ENCODE results near the gene SYCE1.

Gene SYCE1

DNA sequence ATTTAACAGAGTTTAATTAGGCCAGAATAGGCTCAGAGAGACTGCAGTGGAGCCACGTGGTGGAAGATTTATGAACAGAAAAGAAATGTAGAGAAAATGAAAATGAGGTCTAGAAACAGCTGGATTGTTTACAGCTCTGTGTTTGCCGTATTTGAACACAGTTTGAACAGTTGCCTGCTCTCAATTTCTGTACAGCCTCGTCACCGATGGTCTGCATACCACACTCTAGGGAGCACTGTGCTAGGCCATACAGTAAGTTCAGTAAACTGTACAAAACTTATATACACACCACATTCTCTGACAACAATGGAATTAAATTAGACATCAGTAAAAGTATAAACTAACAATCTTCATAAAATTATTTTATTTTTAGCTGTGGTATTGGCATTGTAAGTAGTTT is 49.3 kb downstream of the SYCE1 start:
- no peak for DNase-seq (ENCODE audit: extremely low read depth in 1 of 2, low read depth in 1 of 2)

DNA sequence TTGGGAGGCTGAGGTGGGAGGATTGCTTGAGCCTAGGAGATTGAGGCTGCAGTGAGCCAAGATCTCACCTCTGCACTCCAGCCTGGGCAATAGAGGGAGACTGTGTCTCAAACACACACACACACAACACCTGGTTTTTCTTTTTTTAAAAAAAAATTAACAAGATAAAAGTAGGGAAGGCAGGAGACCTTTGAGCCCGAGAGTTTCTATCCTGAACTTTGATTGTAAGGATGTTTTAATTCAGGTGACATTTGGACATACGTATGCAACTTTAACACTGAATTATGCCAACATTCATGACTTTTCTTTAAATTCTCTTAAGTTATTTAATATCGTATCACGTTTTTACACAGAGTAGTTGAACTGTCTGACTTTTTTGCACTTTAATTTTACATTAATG is 49.9 kb downstream of the SYCE1 start:
- no peak for DNase-seq (ENCODE audit: extremely low read depth in 1 of 2, low read depth in 1 of 2)

DNA sequence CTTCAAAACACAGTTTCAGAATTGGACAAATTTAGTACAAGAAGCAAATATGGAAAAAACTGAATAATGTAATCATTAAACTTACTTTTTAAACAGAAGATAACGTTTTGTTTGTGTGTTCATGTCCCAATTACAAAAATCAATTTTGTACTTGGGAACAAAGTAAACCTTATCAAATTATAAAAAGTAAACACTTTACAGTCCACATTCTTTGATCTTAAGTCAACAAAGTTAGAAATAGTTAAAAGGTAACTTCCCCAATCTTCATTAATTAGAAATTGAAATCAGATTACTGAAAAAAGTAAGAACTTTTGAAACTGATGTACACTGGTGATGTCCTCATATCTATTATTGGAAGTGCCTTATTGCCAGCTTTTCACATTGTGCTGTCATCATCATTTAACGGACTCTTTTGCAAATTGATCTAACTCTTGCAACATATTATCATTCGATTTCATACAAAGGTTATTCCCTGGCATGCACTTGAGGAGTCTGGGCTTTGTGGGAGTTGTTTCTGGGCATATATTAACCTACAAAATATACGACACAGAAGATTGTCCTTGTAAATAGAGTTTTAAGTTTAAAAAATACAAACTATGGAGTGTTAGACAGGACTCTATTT is 53.4 kb downstream of the SYCE1 start:
- no peak for DNase-seq (ENCODE audit: extremely low read depth in 1 of 2, low read depth in 1 of 2)

DNA sequence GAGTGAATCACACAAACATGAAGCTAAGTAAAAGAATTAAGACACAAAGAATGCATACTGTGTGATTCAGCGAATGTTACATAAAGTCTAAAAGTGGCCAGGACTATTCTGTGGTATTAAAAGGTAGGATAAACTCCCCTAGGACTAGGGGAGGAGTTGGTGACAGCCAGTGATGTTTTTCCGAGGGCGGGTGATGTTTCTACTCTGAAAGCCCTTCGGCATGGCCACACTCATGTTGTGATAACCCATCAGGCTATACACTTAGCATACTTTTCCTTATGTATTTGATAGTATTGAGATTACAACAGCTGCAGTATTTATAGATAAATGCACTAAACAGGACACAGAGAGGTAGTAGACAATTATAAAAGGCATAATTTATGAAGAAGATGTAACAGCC is 54.0 kb downstream of the SYCE1 start:
- no peak for DNase-seq (ENCODE audit: extremely low read depth in 1 of 2, low read depth in 1 of 2)

DNA sequence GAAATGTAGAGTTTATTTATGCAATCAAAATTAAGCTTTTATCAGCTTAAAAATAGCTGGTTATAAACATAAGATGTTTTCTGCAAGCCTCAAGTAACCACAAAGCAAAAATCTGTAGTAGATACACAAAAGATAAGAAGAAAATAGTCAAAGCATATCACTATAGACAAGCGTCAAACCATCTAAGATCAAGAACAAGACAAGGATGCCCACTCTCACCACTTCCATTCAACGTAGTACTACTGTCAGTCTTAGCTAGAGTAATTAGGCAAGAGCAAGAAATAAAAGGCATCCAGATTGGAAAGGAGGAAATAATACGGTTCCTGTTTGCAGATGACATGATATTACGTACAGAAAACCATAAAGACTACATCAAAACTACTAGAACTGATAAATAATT is 55.7 kb downstream of the SYCE1 start:
- no peak for DNase-seq (ENCODE audit: extremely low read depth in 1 of 2, low read depth in 1 of 2)
